Measurements from ENCODE around the gene PARN. TPM values are rescaled to one million over a fixed set of nuclear protein-coding genes. Genes with fewer than 3 reads are reported as not detected.

Gene PARN
- total RNA-seq, 4 donors from 2014 or later = 69.8 to 214 (median 120) TPM

DNA sequence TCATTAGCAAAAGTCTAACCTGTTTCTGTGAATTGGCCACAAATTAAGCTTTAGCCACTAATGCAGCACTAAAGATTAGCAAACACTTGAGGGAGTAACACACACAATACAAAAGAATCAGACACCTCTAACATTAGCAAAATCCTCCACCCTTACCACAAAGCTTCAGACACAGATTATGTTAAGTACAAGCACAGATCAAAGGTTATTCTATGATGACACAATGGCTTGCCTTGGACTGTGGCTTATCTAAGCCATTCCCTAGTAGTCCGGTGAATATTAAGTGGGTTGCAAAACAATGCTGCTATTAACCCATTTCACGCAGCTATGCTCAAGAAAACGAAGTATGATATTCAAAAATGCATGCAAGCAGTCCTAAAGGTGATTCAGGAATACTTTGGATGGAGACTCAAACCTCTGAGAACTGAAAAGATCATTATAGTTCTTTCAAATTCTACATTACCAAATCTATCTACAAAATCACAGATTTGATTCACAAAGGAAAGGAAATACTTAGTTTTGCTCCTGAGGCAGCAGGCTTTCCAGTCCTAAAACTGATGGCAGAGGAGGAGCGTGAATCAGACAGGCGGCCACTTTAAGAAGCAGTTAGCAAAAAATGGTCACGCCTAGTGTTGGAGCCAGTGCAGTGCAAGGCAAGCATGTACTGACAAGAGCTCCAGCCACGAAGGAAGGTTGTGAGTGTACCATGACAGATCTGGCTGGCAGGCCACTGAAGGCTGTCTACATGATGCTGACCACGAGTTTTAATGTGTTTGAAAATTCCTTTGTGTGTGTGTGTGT, 67.2 kb downstream of the PARN start:
- H3K27ac ChIP-seq = no peak overlapping the region
- no peak for TF ChIP-seq POLR2A (IDR thresholded peaks at IDR 0.05)
- TF ChIP-seq, protein P1, sequence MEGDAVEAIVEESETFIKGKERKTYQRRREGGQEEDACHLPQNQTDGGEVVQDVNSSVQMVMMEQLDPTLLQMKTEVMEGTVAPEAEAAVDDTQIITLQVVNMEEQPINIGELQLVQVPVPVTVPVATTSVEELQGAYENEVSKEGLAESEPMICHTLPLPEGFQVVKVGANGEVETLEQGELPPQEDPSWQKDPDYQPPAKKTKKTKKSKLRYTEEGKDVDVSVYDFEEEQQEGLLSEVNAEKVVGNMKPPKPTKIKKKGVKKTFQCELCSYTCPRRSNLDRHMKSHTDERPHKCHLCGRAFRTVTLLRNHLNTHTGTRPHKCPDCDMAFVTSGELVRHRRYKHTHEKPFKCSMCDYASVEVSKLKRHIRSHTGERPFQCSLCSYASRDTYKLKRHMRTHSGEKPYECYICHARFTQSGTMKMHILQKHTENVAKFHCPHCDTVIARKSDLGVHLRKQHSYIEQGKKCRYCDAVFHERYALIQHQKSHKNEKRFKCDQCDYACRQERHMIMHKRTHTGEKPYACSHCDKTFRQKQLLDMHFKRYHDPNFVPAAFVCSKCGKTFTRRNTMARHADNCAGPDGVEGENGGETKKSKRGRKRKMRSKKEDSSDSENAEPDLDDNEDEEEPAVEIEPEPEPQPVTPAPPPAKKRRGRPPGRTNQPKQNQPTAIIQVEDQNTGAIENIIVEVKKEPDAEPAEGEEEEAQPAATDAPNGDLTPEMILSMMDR (IDR thresholded peaks at IDR 0.05) = no peak
- no peak for DNase-seq

DNA sequence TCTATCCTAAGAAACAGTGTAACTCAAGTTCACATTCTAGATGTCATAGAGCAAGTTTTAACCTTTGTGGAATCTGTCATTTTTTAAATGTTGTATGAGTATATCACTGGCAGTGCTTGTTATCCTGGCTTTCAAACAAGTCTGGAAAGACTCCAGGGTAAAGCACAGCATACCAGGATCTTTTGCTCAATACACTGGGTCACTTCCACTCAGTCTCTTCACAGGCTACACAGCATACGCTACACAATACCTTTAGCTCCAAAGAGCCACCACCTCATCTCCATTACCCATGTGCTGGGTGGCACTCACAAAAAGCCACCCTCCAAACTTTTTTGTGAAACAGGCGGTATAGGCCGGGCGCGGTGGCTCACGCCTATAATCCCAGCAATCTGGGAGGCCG, 69.5 kb downstream of the PARN start:
- no peak overlapping the region for H3K27ac ChIP-seq
- intact Hi-C loops (cut with DNase I) = no loop called here
- no peaks in the 10 kb centered on the region for H3K36me3 ChIP-seq
- peaks cover 3 to 7% of the 10 kb centered on the region in 2 donors for H3K4me1 ChIP-seq
- no peaks in the 10 kb centered on the region for H3K9me3 ChIP-seq
- no peak for TF ChIP-seq POLR2A (IDR thresholded peaks at IDR 0.05)
- TF ChIP-seq, protein P1 (IDR thresholded peaks at IDR 0.05) = no peak
- H3K27me3 ChIP-seq = no peaks in the 10 kb centered on the region
- no peak for DNase-seq
- 97 to 99% methylated on average over 7 of the region's 7 CpGs for WGBS, 2 donors
- no peak overlapping the region for H3K4me3 ChIP-seq (replicated peaks in 1 of 3)

More for the DNA sequence above, 67.2 kb downstream of the PARN start:
- Histone ChIP-seq H3K27me3 (no peaks in the 10 kb centered on the region), H3K36me3 (no peaks in the 10 kb centered on the region), H3K9me3 (no peaks in the 10 kb centered on the region), H3K4me1 (peaks cover 23 to 27% of the 10 kb centered on the region in 2 donors), H3K4me3 (replicated peaks in 1 of 3) (no peak overlapping the region)
- intact Hi-C loops (cut with DNase I) = no loop called here
- 89 to 92% methylated on average over 8 of the region's 8 CpGs for WGBS, 2 donors

DNA sequence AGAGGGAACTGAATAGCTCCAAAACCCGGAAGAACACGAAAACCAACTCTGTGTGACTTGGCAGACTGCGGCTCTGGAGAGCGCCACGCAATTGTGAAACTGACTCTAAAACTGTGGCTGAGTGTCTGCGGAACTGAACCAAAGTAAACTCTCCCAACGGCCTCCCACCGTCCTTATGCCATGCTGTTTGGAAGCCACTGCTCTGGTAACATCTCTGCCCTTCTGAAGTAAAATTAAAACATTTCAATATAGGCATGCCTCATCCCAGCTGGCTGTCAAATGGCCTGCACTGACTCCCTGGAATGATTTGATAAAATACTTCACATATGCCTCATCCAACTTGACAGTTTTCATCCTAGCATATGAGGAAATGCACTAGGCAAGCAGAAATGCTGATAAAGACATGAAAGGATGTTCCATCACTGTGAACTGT, 70.2 kb downstream of the PARN start:
- no peaks in the 10 kb centered on the region for H3K27me3 ChIP-seq
- no peaks in the 10 kb centered on the region for H3K9me3 ChIP-seq
- WGBS, 2 donors = 84 to 97% methylated on average over 8 of the region's 8 CpGs
- no peak for DNase-seq
- no peak overlapping the region for H3K27ac ChIP-seq
- no peak for TF ChIP-seq POLR2A (IDR thresholded peaks at IDR 0.05)
- TF ChIP-seq, protein P1 (IDR thresholded peaks at IDR 0.05) = no peak
- intact Hi-C loops (cut with DNase I) = no loop called here
- H3K4me3 ChIP-seq (replicated peaks in 1 of 3) = no peak overlapping the region
- no peaks in the 10 kb centered on the region for H3K36me3 ChIP-seq
- H3K4me1 ChIP-seq = peaks cover 0 to under 1% of the 10 kb centered on the region in 2 donors

DNA sequence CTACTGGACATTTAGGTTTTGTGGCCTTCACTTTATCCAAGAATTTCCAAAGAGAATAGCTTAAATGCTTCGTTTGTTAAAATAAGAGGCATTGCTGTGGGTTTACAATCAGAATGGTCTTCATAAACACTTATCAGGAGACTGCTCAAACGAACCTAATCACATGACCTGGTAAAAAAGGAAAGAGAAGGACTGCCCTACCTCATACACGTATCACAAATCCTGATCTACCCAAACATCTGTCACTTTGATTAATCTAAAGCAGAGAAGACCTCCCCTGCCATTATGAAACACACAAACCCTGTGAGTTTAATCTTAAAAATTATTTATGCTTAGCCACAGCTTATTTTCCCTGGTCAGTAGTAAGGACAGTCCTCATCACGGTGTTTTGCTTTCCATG, 76.6 kb downstream of the PARN start:
- Histone ChIP-seq H3K9me3 (no peaks in the 10 kb centered on the region), H3K36me3 (peaks cover 9 to 16% of the 10 kb centered on the region in 2 donors), H3K27me3 (no peaks in the 10 kb centered on the region), H3K4me3 (replicated peaks in 1 of 3) (no peak overlapping the region), H3K27ac (no peak overlapping the region), H3K4me1 (no peaks in the 10 kb centered on the region)
- TF ChIP-seq, protein P1 (IDR thresholded peaks at IDR 0.05) = no peak
- no peak for TF ChIP-seq POLR2A (IDR thresholded peaks at IDR 0.05)
- 78 to 90% methylated on average over 4 of the region's 4 CpGs for WGBS, 2 donors
- intact Hi-C loops (cut with DNase I) = no loop called here
- DNase-seq = no peak

DNA sequence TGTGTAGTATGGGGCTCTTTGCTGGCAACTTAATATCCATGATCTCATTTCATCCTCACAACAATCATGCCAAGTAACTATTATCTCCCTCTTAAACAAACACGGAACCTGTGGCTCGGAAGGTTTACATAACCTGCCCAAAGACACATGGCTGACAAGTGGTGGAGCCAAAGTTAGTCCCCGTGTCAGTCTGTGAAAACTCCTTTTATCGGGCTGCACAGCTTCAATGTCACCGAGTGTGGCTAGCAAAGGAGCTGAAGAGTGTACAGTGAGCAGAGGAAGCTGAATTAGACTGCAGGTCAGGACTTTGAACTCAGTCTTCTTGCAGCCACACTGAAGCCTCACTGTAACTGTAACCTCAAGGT, 80.3 kb downstream of the PARN start:
- no peaks in the 10 kb centered on the region for H3K27me3 ChIP-seq
- H3K4me1 ChIP-seq = no peaks in the 10 kb centered on the region
- no peaks in the 10 kb centered on the region for H3K9me3 ChIP-seq
- peaks cover 9 to 16% of the 10 kb centered on the region in 2 donors for H3K36me3 ChIP-seq
- no peak for TF ChIP-seq POLR2A (IDR thresholded peaks at IDR 0.05)
- TF ChIP-seq, protein P1 (IDR thresholded peaks at IDR 0.05) = no peak
- H3K4me3 ChIP-seq (replicated peaks in 1 of 3) = no peak overlapping the region
- no peak overlapping the region for H3K27ac ChIP-seq
- WGBS, 2 donors = 62 to 66% methylated on average over 5 of the region's 5 CpGs
- intact Hi-C loops (cut with DNase I) = no loop called here
- DNase-seq = no peak

All from thyroid gland (tissue), 4 donors.